ENCODE results near the gene LDAH. TPM values are rescaled to one million over a fixed set of nuclear protein-coding genes. Genes with fewer than 3 reads are reported as not detected.

LDAH gene
- total RNA-seq, 1 donor from 2014 or later: 15.6 TPM

DNA sequence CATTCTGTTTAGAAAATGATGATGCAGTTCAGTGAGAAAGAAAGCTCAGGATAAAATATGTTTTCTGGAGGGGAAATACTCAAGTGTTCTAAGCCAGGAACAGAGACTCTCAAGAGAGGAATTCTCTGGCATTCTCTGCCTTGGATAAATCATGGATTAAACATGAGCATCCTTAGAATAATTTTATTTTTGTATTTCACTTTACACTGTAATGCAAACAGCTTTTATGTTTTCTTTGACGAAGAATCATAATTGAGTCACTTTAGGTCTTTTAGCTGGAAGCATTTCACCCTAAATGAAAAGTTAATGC, 144.9 kb downstream of the LDAH start:
- TF ChIP-seq CTCF (IDR thresholded peaks at IDR 0.05): no peak
- H3K4me3 ChIP-seq: peak overlapping the region in 1 of 2 donors; percentile 22
- intact Hi-C loops (cut with DNase I): no loop called here
- H3K27ac ChIP-seq: peak overlapping the region; percentile 51 to 83
- peaks cover 27 to 56% of the 10 kb centered on the region in 2 donors for H3K4me1 ChIP-seq
- DNase-seq (ENCODE audit: low spot score in 2 of 2): no peak
- H3K9me3 ChIP-seq: no peaks in the 10 kb centered on the region
- peaks cover 0 to 15% of the 10 kb centered on the region in 2 donors for H3K36me3 ChIP-seq
- no peaks in the 10 kb centered on the region for H3K27me3 ChIP-seq

GRCh38 chr2:20677301-20678085, 145.4 kb downstream of the LDAH start:
- DNase-seq (ENCODE audit: low spot score in 2 of 2): no peak
- H3K27me3 ChIP-seq: no peaks in the 10 kb centered on the region
- H3K4me1 ChIP-seq: peaks cover 27 to 59% of the 10 kb centered on the region in 2 donors
- peak in 2 of 3 experiments; percentile 12 to 23 for TF ChIP-seq CTCF (IDR thresholded peaks at IDR 0.05)
- peak overlapping the region; percentile 51 to 83 for H3K27ac ChIP-seq
- peaks cover 0 to 14% of the 10 kb centered on the region in 2 donors for H3K36me3 ChIP-seq
- H3K9me3 ChIP-seq: no peaks in the 10 kb centered on the region
- intact Hi-C loops (cut with DNase I): no loop called here
- no peak overlapping the region for H3K4me3 ChIP-seq

GRCh38 chr2:20676353-20677215, 146.3 kb downstream of the LDAH start:
- H3K27ac ChIP-seq: peak overlapping the region; percentile 83 to 86

DNA sequence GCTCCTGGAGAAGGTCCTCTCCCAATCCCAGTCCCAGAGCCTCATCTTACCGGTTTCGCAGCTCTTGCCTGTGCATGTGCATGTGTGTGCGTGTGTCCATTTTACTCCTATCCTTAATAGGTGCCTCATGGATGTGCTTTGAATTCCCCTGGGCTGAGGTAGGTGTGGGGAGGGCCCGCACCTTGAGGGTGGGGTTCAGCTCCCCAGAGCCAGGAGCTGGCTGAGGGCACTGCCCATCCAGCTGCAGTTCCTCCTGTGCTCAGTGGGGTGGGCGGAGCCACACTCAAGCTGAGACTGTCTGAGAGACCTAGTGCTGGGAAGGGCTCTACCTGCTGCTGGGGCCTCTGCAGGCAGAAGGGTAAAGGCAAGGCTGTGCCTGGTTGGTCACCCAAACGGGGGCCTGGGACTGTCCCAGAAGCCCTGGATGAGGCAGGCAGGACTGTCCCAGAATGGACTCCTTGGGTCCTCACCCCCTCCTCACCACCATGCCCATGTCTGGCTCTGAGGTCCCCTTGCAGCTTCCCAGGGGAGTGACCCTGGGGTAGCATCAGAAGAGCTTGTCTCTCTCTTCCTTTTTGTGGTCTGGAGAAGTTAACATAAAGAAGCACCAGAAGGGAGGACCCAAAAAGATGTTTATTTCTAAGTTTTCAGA, 147.1 kb downstream of the LDAH start:
- Histone ChIP-seq H3K36me3 (peaks cover 6 to 14% of the 10 kb centered on the region in 2 donors), H3K9me3 (no peaks in the 10 kb centered on the region), H3K4me1 (peaks cover 27 to 59% of the 10 kb centered on the region in 2 donors), H3K27me3 (no peaks in the 10 kb centered on the region), H3K27ac (peak overlapping the region; percentile 83 to 86), H3K4me3 (peak overlapping the region in 1 of 2 donors; percentile 10)
- no peak for TF ChIP-seq CTCF (IDR thresholded peaks at IDR 0.05)
- no peak for DNase-seq (ENCODE audit: low spot score in 2 of 2)
- intact Hi-C loops (cut with DNase I): loop anchor here (1.0 kb wide), 2 partner anchors 9 to 15 kb away; partner anchors contain the start of gene GDF7

More at GRCh38 chr2:20676353-20677215, 146.3 kb downstream of the LDAH start:
- intact Hi-C loops (cut with DNase I): loop anchor here (1.0 kb wide), 1 partner anchor 15 kb away; no protein-coding TSS in a partner anchor
- no peak for DNase-seq (ENCODE audit: low spot score in 2 of 2)
- Histone ChIP-seq H3K4me1 (peaks cover 27 to 60% of the 10 kb centered on the region in 2 donors), H3K36me3 (peaks cover 0 to 14% of the 10 kb centered on the region in 2 donors), H3K9me3 (no peaks in the 10 kb centered on the region), H3K4me3 (peak overlapping the region in 1 of 2 donors; percentile 10), H3K27me3 (no peaks in the 10 kb centered on the region)
- peak; percentile 47 to 64 (median 58) for TF ChIP-seq CTCF (IDR thresholded peaks at IDR 0.05)

DNA sequence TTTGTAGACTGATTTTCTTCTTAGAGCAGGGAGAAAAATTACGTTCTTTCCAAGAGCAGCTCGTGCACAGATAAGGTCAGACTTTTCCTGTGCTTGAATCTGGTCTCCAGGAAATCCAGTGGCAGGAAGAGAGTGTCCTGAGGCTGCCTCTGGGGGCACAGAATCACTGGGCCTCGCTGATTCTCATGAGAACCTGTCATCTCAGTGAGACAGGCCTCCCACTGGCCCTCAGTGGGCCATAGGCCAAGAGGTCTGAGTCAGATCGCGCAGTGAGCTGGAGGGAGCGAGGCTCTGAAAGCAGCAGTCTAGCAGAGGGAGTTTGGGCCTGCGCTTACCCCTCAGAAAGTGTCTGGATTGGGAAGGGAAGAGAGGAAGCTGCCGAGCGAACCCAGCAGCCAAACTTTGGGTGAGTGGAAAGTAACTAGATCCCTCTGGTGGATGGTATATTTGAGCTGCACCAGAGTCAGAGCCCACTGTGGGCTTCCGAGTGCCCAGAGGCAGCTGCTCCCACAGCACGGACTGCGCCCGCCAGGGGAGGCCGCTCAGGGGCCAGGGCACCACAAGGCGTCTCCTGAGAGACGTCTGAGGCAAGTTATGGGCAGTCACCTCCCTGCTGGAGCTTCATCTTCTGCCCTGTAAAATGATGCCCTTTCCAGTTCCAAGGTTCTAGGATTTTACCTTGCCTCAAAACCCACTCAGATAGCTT, 147.8 kb downstream of the LDAH start:
- peak; percentile 43 to 93 for DNase-seq (ENCODE audit: low spot score in 2 of 2)
- Histone ChIP-seq H3K9me3 (no peaks in the 10 kb centered on the region), H3K4me1 (peaks cover 27 to 61% of the 10 kb centered on the region in 2 donors), H3K27ac (peak overlapping the region; percentile 83 to 86), H3K36me3 (peaks cover 12 to 17% of the 10 kb centered on the region in 2 donors), H3K27me3 (no peaks in the 10 kb centered on the region), H3K4me3 (peak overlapping the region in 1 of 2 donors; percentile 10)
- intact Hi-C loops (cut with DNase I): loop anchor here (1.0 kb wide), 1 partner anchor 8 kb away; the partner anchor contains the start of gene GDF7
- TF ChIP-seq CTCF (IDR thresholded peaks at IDR 0.05): no peak
